ENCODE measurements around the gene RGR. TPM values are rescaled to one million over a fixed set of nuclear protein-coding genes. Genes with fewer than 3 reads are reported as not detected.

The RGR gene
- total RNA-seq, 1 donor from 2014 or later: 1.9 TPM

DNA sequence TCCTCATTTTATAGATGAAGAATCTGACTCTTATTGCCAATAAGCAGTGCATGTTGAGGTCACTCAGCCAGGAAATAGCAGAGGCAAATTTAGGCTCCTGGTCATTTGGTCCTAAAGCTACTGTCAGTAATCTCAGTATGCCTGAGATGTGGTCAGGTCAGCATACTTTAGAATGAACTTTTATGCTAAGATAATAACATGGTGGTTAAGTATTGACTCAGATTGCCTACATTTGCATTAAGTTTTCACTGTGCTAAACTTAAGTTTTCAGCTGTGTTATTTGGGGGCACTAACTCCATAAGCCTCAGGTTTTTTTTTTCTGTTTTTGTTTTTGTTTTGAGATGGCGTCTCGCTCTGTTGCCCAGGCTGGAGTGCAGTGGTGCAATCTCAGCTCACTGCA is 47.6 kb downstream of the RGR start:
- H2AFZ ChIP-seq (replicated peaks): no peak overlapping the region
- H3K4me3 ChIP-seq: no peak overlapping the region
- no peaks in the 10 kb centered on the region for H3K36me3 ChIP-seq
- Mint-ChIP-seq H3K27me3 (ENCODE audit: insufficient read depth, low read depth) (no peaks in the 10 kb centered on the region), H3K27ac (no peak overlapping the region), H3K4me3 (no peak overlapping the region), H3K4me1 (no peaks in the 10 kb centered on the region), H3K9me3 (no peaks in the 10 kb centered on the region), H3K36me3 (no peaks in the 10 kb centered on the region)
- H3K4me2 ChIP-seq: no peak overlapping the region
- no peak overlapping the region for H3K27ac ChIP-seq
- H3K79me2 ChIP-seq (ENCODE audit: low read depth): no peaks in the 10 kb centered on the region
- TF ChIP-seq EZH2phosphoT487 (IDR thresholded peaks at IDR 0.05) (no peak), EZH2 (IDR thresholded peaks at IDR 0.05) (no peak)
- TF ChIP-seq, protein P1, sequence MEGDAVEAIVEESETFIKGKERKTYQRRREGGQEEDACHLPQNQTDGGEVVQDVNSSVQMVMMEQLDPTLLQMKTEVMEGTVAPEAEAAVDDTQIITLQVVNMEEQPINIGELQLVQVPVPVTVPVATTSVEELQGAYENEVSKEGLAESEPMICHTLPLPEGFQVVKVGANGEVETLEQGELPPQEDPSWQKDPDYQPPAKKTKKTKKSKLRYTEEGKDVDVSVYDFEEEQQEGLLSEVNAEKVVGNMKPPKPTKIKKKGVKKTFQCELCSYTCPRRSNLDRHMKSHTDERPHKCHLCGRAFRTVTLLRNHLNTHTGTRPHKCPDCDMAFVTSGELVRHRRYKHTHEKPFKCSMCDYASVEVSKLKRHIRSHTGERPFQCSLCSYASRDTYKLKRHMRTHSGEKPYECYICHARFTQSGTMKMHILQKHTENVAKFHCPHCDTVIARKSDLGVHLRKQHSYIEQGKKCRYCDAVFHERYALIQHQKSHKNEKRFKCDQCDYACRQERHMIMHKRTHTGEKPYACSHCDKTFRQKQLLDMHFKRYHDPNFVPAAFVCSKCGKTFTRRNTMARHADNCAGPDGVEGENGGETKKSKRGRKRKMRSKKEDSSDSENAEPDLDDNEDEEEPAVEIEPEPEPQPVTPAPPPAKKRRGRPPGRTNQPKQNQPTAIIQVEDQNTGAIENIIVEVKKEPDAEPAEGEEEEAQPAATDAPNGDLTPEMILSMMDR (IDR thresholded peaks at IDR 0.05): no peak
- H3K27me3 ChIP-seq: no peaks in the 10 kb centered on the region
- no peak overlapping the region for H3K9ac ChIP-seq
- DNase-seq (ENCODE audit: low spot score): no peak
- H3K9me3 ChIP-seq (ENCODE audit: low read depth): no peaks in the 10 kb centered on the region
- no peaks in the 10 kb centered on the region for H3F3A ChIP-seq (ENCODE audit: low read depth)
- peaks cover 14% of the 10 kb centered on the region for H4K20me1 ChIP-seq (ENCODE audit: low read depth)
- H3K4me1 ChIP-seq: peaks cover 7% of the 10 kb centered on the region

DNA sequence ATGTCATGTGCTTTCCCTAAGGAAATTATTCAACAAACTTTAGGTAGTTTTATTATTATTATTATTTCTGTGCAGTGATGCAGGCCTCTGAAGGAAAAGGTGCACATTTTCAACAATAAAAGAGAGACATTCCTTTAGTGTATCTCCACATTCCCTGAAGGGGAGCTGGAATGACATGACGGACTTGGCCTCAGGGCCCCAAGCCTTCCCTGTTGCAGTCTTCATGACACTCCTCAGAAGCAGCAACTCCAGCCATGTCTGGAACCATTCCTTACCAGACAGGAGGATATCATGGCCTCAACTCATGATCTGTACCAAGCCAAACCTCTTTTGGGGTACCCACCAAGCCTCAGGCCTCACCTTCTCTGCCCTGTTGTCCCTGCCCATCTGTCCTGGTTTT is 48.3 kb downstream of the RGR start:
- Histone ChIP-seq H3K36me3 (no peaks in the 10 kb centered on the region), H3K4me2 (no peak overlapping the region), H3K9me3 (ENCODE audit: low read depth) (no peaks in the 10 kb centered on the region), H2AFZ (replicated peaks) (no peak overlapping the region), H3K9ac (no peak overlapping the region), H3K27me3 (no peaks in the 10 kb centered on the region), H3K27ac (no peak overlapping the region), H3F3A (ENCODE audit: low read depth) (no peaks in the 10 kb centered on the region), H3K4me3 (no peak overlapping the region), H3K79me2 (ENCODE audit: low read depth) (no peaks in the 10 kb centered on the region), H4K20me1 (ENCODE audit: low read depth) (peaks cover 14% of the 10 kb centered on the region), H3K4me1 (peaks cover 7% of the 10 kb centered on the region)
- Mint-ChIP-seq H3K4me1 (no peaks in the 10 kb centered on the region), H3K4me3 (no peak overlapping the region), H3K36me3 (no peaks in the 10 kb centered on the region), H3K27me3 (ENCODE audit: insufficient read depth, low read depth) (no peaks in the 10 kb centered on the region), H3K9me3 (no peaks in the 10 kb centered on the region), H3K27ac (no peak overlapping the region)
- DNase-seq (ENCODE audit: low spot score): no peak
- no peak for TF ChIP-seq EZH2phosphoT487 (IDR thresholded peaks at IDR 0.05)
- TF ChIP-seq EZH2 (IDR thresholded peaks at IDR 0.05): no peak
- TF ChIP-seq, protein P1 (IDR thresholded peaks at IDR 0.05): no peak

DNA sequence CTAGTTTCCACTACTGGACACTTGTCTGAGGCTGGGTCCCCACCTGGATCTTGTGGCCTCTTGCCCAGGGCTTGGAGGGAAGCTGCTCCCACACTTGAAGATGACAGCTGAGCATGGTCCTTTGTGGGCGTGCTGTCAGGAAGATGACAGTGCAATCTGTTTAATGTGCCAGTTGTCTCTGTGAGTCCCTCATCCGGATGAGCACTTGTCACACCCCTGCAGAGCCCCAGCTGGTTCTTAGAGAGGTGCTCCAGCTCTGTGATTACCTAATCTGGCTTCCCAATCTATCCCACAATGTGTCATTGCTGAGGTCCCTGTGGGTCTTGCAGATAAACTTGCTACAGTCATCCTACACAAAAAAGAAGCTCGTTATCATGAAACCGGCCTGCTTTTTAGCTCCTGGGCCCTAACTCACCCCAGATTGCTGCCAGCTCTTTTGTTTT is 48.7 kb downstream of the RGR start:
- Histone ChIP-seq H3K27me3 (no peaks in the 10 kb centered on the region), H3K36me3 (no peaks in the 10 kb centered on the region), H3K4me1 (peaks cover 7% of the 10 kb centered on the region), H3K9ac (no peak overlapping the region), H4K20me1 (ENCODE audit: low read depth) (peaks cover 14% of the 10 kb centered on the region), H3K9me3 (ENCODE audit: low read depth) (no peaks in the 10 kb centered on the region), H2AFZ (replicated peaks) (no peak overlapping the region), H3K79me2 (ENCODE audit: low read depth) (no peaks in the 10 kb centered on the region), H3F3A (ENCODE audit: low read depth) (no peaks in the 10 kb centered on the region), H3K4me3 (no peak overlapping the region), H3K4me2 (no peak overlapping the region), H3K27ac (no peak overlapping the region)
- Mint-ChIP-seq H3K27ac (no peak overlapping the region), H3K4me3 (no peak overlapping the region), H3K9me3 (no peaks in the 10 kb centered on the region), H3K4me1 (no peaks in the 10 kb centered on the region), H3K36me3 (no peaks in the 10 kb centered on the region), H3K27me3 (ENCODE audit: insufficient read depth, low read depth) (no peaks in the 10 kb centered on the region)
- TF ChIP-seq, protein P1 (IDR thresholded peaks at IDR 0.05): no peak
- TF ChIP-seq EZH2 (IDR thresholded peaks at IDR 0.05): no peak
- no peak for TF ChIP-seq EZH2phosphoT487 (IDR thresholded peaks at IDR 0.05)
- no peak for DNase-seq (ENCODE audit: low spot score)
